Stimulated activated CD8-positive, alpha-beta memory T cell treated with anti-CD3 and anti-CD28 coated beads, Interleukin-12 subunit alpha, Interleukin-12 subunit beta, amount 100 ng/mL, for 24 hours (primary cell): ENCODE measurements around the gene CRYGB.
"Not testable (repeated sequence)": the region's sequence is repeated elsewhere in the genome, so short reads cannot be mapped to it uniquely, and the experiment has no call there.

Experiments used
- DNase-seq: peaks from one replicate; pipeline ENCODE4 v3.0.0-alpha.2; 2020; ENCODE audit errors: extremely low read depth

The CRYGB gene

GRCh38 chr2:208112969-208113368, 33.0 kb downstream of the CRYGB start:
- DNase-seq, result no peak

- DNase-seq, result not testable (repeated sequence)
Observed at GRCh38 chr2:208112273-208112745, 33.6 kb downstream of the CRYGB start.

GRCh38 chr2:208103616-208104015, 42.3 kb downstream of the CRYGB start:
- no peak for DNase-seq

GRCh38 chr2:208101716-208102631, 44.0 kb downstream of the CRYGB start:
- DNase-seq, result no peak

GRCh38 chr2:208099682-208100470, 46.1 kb downstream of the CRYGB start:
- DNase-seq, result no peak

- DNase-seq, result not testable (repeated sequence)
Observed at GRCh38 chr2:208098701-208099100, 47.3 kb downstream of the CRYGB start.

- no peak for DNase-seq
Observed at GRCh38 chr2:208098267-208098666, 47.7 kb downstream of the CRYGB start.

GRCh38 chr2:208097801-208098200, 48.2 kb downstream of the CRYGB start:
- DNase-seq, result no peak

- no peak for DNase-seq
Observed at GRCh38 chr2:208097313-208097712, 48.6 kb downstream of the CRYGB start.

- DNase-seq, result no peak
Observed at GRCh38 chr2:208096080-208096479, 49.9 kb downstream of the CRYGB start.

GRCh38 chr2:208093128-208093527, 52.8 kb downstream of the CRYGB start:
- no peak for DNase-seq
